ENCODE measurements around the gene SLC39A5.
"Not testable (repeated sequence)": the region's sequence is repeated elsewhere in the genome, so short reads cannot be mapped to it uniquely, and the experiment has no call there.

Gene SLC39A5

GRCh38 chr12:56282030-56282429 is 52.2 kb downstream of the SLC39A5 start:
- no peak for DNase-seq

- no peak for DNase-seq
Observed at GRCh38 chr12:56282579-56282978, 52.7 kb downstream of the SLC39A5 start.

DNA sequence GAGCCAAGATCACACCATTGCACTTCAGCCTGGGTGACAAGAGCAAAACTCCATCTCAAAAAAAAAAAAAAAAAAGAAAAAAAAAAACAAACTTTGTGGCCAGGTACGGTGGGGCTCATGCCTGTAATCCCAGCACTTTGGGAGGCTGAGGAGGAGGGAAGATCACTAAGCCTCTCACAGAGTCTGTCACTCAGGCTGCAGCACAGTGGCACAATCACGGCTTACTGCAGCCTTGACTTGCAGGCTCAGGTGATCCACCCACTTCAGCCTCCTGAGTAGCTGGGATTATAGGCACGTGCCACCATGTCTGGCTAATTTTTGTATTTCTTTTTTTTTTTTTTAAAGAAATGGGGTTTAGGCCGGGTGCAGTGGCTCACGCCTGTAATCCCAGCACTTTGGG is 54.4 kb downstream of the SLC39A5 start:
- not testable (repeated sequence) for DNase-seq

DNA sequence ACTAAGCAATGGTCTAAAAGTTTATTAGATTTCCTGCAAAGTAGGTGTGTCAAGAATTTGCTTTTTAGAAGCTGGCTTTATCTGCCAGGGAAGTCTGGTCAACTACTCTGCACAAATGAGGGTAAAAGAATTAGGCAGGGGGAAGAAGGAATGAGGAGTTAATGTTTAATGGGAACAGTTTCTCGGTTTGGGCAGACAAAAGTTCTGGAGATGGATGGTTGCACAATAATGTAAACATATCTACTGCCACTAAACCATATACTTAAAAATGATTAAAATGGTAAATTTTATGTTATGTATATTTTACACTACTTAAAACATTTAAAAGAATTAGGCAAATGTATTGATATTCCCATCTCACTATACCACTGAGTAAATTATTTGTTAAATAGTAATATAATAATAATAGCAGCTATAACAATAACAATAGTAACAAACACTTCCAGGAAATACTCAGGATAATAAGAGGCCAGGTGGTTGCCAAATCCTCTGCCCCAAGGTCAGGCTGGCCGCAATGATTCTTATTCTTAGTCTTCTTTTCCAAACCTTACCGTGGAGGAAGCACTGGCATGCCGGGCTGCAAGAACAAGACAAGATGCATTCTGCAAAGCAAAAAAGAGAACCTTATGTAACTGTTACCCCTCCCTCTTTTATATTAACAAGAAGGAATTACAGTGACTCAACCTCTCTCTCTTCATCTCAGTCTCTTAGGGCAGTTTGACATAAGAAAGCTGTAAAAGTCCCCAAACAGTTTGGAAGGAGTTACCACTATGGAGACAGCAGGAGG is 56.4 kb downstream of the SLC39A5 start:
- no peak for DNase-seq
